GM11168 (cell line): Measurements from ENCODE around the gene LYPD4.
"Not testable (repeated sequence)": the region's sequence is repeated elsewhere in the genome, so short reads cannot be mapped to it uniquely, and the experiment has no call there.

Source experiments
- in situ Hi-C: fragments of 300-500 bp; cut with MboI; formaldehyde crosslinking; loops from one replicate; pipeline ENCODE4 v1.12.0; 2022; ENCODE audit warnings: low sequenced_read_pairs; ENCODE audit not compliant: unreplicated experiment

Gene LYPD4

GRCh38 chr19:41876847-41877832 is 32.7 kb upstream of the LYPD4 start, which contains the start of gene CD79A:
Gene CD79A (plus strand): TSS chr19:41877279. CDS start chr19:41877305, 26 bp downstream.
- in situ Hi-C loops: no loop called here

- in situ Hi-C loops: not testable (repeated sequence)
Measured at GRCh38 chr19:41875973-41876372, 31.5 kb upstream of the LYPD4 start.

GRCh38 chr19:41872775-41873647 is 28.5 kb upstream of the LYPD4 start:
- in situ Hi-C loops: loop anchor here (5.0 kb wide), 1 partner anchor 79 kb away; no protein-coding TSS in a partner anchor

GRCh38 chr19:41872384-41872774 is 27.9 kb upstream of the LYPD4 start:
- in situ Hi-C loops: loop anchor here (5.0 kb wide), 1 partner anchor 80 kb away; no protein-coding TSS in a partner anchor

- in situ Hi-C loops: loop anchor here (5.0 kb wide), 1 partner anchor 81 kb away; no protein-coding TSS in a partner anchor
Measured at GRCh38 chr19:41871573-41872383, 27.3 kb upstream of the LYPD4 start.

GRCh38 chr19:41870401-41870873 is 26.0 kb upstream of the LYPD4 start:
- in situ Hi-C loops: loop anchor here (5.0 kb wide), 1 partner anchor 82 kb away; no protein-coding TSS in a partner anchor

- in situ Hi-C loops: no loop called here
Measured at GRCh38 chr19:41869374-41869955, 25.0 kb upstream of the LYPD4 start.

GRCh38 chr19:41868989-41869300 is 24.5 kb upstream of the LYPD4 start:
- in situ Hi-C loops: no loop called here

- in situ Hi-C loops: no loop called here
Measured at GRCh38 chr19:41868120-41868988, 23.9 kb upstream of the LYPD4 start.

GRCh38 chr19:41866284-41866683 is 21.8 kb upstream of the LYPD4 start:
- in situ Hi-C loops: no loop called here

GRCh38 chr19:41864374-41864773 is 19.9 kb upstream of the LYPD4 start:
- in situ Hi-C loops: no loop called here

- in situ Hi-C loops: no loop called here
Measured at GRCh38 chr19:41863209-41863931, 18.9 kb upstream of the LYPD4 start.

- in situ Hi-C loops: no loop called here
Measured at GRCh38 chr19:41862445-41862986, 18.0 kb upstream of the LYPD4 start.

- in situ Hi-C loops: no loop called here
Measured at GRCh38 chr19:41861846-41862245, 17.4 kb upstream of the LYPD4 start.

- in situ Hi-C loops: no loop called here
Measured at GRCh38 chr19:41861116-41861768, 16.8 kb upstream of the LYPD4 start.

- in situ Hi-C loops: no loop called here
Measured at GRCh38 chr19:41860419-41861115, 16.1 kb upstream of the LYPD4 start.
